CD14-positive monocyte (primary cell): ENCODE measurements around the gene PAM. TPM values are rescaled to one million over a fixed set of nuclear protein-coding genes. Genes with fewer than 3 reads are reported as not detected.
"Not testable (repeated sequence)": the region's sequence is repeated elsewhere in the genome, so short reads cannot be mapped to it uniquely, and the experiment has no call there.

ENCODE experiments used
- DNase-seq, 3 donors: peaks; one replicate each; pipeline ENCODE4 v3.0.0-alpha.2; 2011 to 2022
- H2AFZ ChIP-seq: 2 replicates; pipeline ENCODE4 v1.6.0; 2012; ENCODE audit warnings: mild to moderate bottlenecking, low read depth, low read length, inconsistent platforms; ENCODE audit not compliant: insufficient read depth, poor library complexity, severe bottlenecking
- H3K27ac ChIP-seq, 2 donors: 1 replicate in 1 of 2; 2 replicates in 1 of 2; pipeline ENCODE4 v1.5.1; 2012 to 2013; ENCODE audit warnings: low read length in 2 of 2, control low read depth in 1 of 2, inconsistent platforms in 1 of 2, low read depth in 1 of 2, mild to moderate bottlenecking in 1 of 2
- H3K27me3 ChIP-seq, 2 donors: one replicate each; pipeline versions ENCODE4 v1.6.0 to v1.6.1; 2011 to 2013; ENCODE audit warnings: low read length in 2 of 2; ENCODE audit not compliant: control insufficient read depth in 2 of 2, insufficient read depth in 2 of 2
- H3K36me3 ChIP-seq, 2 donors: replicated peaks in 1 of 2; 1 replicate in 1 of 2; 2 replicates in 1 of 2; pipeline versions ENCODE4 v1.5.1 to v1.6.1; 2012 to 2013; ENCODE audit warnings: low read length in 2 of 2, control low read depth in 1 of 2, inconsistent platforms in 1 of 2, mild to moderate bottlenecking in 1 of 2; ENCODE audit not compliant: insufficient read depth in 2 of 2, control insufficient read depth in 1 of 2
- H3K4me1 ChIP-seq, 2 donors: 1 replicate in 1 of 2; 2 replicates in 1 of 2; pipeline versions ENCODE4 v1.5.1 to v1.6.1; 2012 to 2013; ENCODE audit warnings: low read length in 2 of 2, control low read depth in 1 of 2, inconsistent platforms in 1 of 2, mild to moderate bottlenecking in 1 of 2, moderate library complexity in 1 of 2; ENCODE audit not compliant: insufficient read depth in 2 of 2, control insufficient read depth in 1 of 2
- H3K4me2 ChIP-seq: replicated peaks from 2 replicates; pipeline ENCODE3; 2012; ENCODE audit warnings: low read length, moderate library complexity, mild to moderate bottlenecking; ENCODE audit not compliant: poor library complexity, severe bottlenecking; ENCODE audit errors: extremely low read depth
- H3K4me3 ChIP-seq, 3 experiments: fragments of 200-600 bp in 1 of 3; sonication (generic) in 1 of 3; replicated peaks in 1 of 3; 1 replicate in 2 of 3; 2 replicates in 1 of 3; pipeline ENCODE4 v1.5.1; 2011 to 2013; ENCODE audit warnings: low read length in 3 of 3, mild to moderate bottlenecking in 3 of 3, control low read depth in 2 of 3, low read depth in 2 of 3, inconsistent platforms in 1 of 3, moderate library complexity in 1 of 3
- H3K79me2 ChIP-seq: 2 replicates; pipeline ENCODE4 v1.6.0; 2012; ENCODE audit warnings: mild to moderate bottlenecking, control low read depth, inconsistent platforms, low read length, moderate library complexity; ENCODE audit not compliant: insufficient read depth
- H3K9ac ChIP-seq: 2 replicates; pipeline ENCODE4 v1.6.0; 2017; ENCODE audit warnings: low read length, mild to moderate bottlenecking; ENCODE audit not compliant: insufficient read depth, poor library complexity, severe bottlenecking
- H3K9me3 ChIP-seq, 2 donors: replicated peaks in 1 of 2; 1 replicate in 1 of 2; 2 replicates in 1 of 2; pipeline versions ENCODE4 v1.5.1 to v1.6.1; 2012 to 2013; ENCODE audit warnings: low read length in 2 of 2, control low read depth in 1 of 2; ENCODE audit not compliant: control insufficient read depth in 1 of 2, insufficient read depth in 1 of 2
- H4K20me1 ChIP-seq: 2 replicates; pipeline ENCODE4 v1.6.0; 2012; ENCODE audit warnings: mild to moderate bottlenecking, low read length, control low read depth, moderate library complexity; ENCODE audit not compliant: insufficient read depth
- H3K27ac Mint-ChIP-seq, 7 donors: one replicate each; pipeline ENCODE4 v1.8.0; 2020; ENCODE audit warnings: mild to moderate bottlenecking in 7 of 7, mixed read lengths in 7 of 7, moderate library complexity in 6 of 7, inconsistent platforms in 2 of 7
- H3K27me3 Mint-ChIP-seq, 3 donors: one replicate each; pipeline ENCODE4 v1.8.0; 2021 to 2022; ENCODE audit warnings: low read depth in 3 of 3, mild to moderate bottlenecking in 3 of 3, mixed read lengths in 3 of 3, moderate library complexity in 3 of 3, inconsistent platforms in 1 of 3
- H3K36me3 Mint-ChIP-seq, 2 donors: one replicate each; pipeline ENCODE4 v1.8.0; 2020; ENCODE audit warnings: mixed read lengths in 2 of 2, inconsistent platforms in 1 of 2, mild to moderate bottlenecking in 1 of 2
- H3K4me1 Mint-ChIP-seq: one replicate; pipeline ENCODE4 v1.8.0; 2020; ENCODE audit warnings: mild to moderate bottlenecking, mixed read lengths
- H3K4me3 Mint-ChIP-seq, 2 donors: one replicate each; pipeline ENCODE4 v1.8.0; 2020; ENCODE audit warnings: mild to moderate bottlenecking in 2 of 2, mixed read lengths in 2 of 2, moderate library complexity in 1 of 2
- H3K9me3 Mint-ChIP-seq, 7 donors: one replicate each; pipeline ENCODE4 v1.8.0; 2020 to 2022; ENCODE audit warnings: mixed read lengths in 7 of 7, mild to moderate bottlenecking in 6 of 7, moderate library complexity in 6 of 7, inconsistent platforms in 2 of 7
- WGBS: methylation state at CpG from one replicate; pipeline ENCODE4 v1.1.5; 2013; ENCODE audit warnings: missing lambda C conversion rate; ENCODE audit not compliant: insufficient coverage; 5-methylcytosine and 5-hydroxymethylcytosine counted together
- intact Hi-C, 2 donors: fragments of 100-400 bp; cut with micrococcal nuclease; formaldehyde crosslinking; loops; one replicate each; pipeline versions ENCODE4 v1.15.0 to v1.15.1; 2023
- polyA plus RNA-seq, 3 donors: library from polyadenylated mRNA; depleted of rRNA in 1 of 3; unstranded in 2 of 3; stranded (reverse) in 1 of 3; fragments of 300-500 nt in 2 of 3; fragments of >200 nt in 1 of 3; fragmentation: Illumina TruSeq in 2 of 3; gene quantifications; 1 replicate in 2 of 3; 2 replicates in 1 of 3; pipeline ENCODE4 v1.2.3, GENCODE V29; 2012 to 2021
- TF ChIP-seq, protein P1 (sequence below): fragments of 200-600 bp; IDR thresholded peaks from one replicate; pipeline ENCODE4 v1.8.0; 2022; ENCODE audit warnings: antibody characterized with exemption, mild to moderate bottlenecking

Gene PAM
- polyA plus RNA-seq, 3 donors, result 11.8 to 27.4 (median 12.8) TPM

DNA sequence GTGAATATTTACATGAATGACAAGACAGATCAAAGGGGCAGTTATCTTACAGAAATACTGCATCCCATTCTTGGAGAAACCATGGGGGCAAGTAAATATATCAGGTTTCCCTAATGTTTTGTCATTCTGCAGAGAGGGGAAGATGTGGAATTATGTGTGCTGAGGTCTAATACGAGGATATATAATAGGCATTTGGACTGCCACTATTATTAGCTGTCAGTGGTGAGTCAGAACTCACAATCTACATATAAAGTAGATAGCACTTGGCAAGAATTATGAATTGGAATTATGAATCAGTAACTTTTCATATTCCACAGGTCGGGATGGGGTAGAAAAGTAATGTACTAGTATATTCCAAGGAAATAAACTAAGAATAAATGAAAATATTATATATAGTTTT, 243.1 kb downstream of the PAM start:
- no peak for DNase-seq
- no CpG with 5 or more reads among the region's 2 CpGs for WGBS
- Histone ChIP-seq H3K27me3 (no peaks in the 10 kb centered on the region), H3K79me2 (no peaks in the 10 kb centered on the region), H4K20me1 (no peaks in the 10 kb centered on the region), H3K36me3 (no peaks in the 10 kb centered on the region), H3K4me1 (no peaks in the 10 kb centered on the region), H3K4me3 (no peak overlapping the region), H2AFZ (no peak overlapping the region), H3K9ac (no peak overlapping the region), H3K4me2 (no peak overlapping the region), H3K27ac (no peak overlapping the region), H3K9me3 (peaks cover 0 to 9% of the 10 kb centered on the region in 2 donors)
- Mint-ChIP-seq H3K4me3 (no peak overlapping the region), H3K4me1 (no peaks in the 10 kb centered on the region), H3K36me3 (peaks cover 0 to 5% of the 10 kb centered on the region in 2 donors), H3K27ac (no peak overlapping the region), H3K27me3 (no peaks in the 10 kb centered on the region), H3K9me3 (peaks cover 0 to 11% (median 9%) of the 10 kb centered on the region in 7 donors)
- intact Hi-C loops, result no loop called here
- TF ChIP-seq, protein P1, sequence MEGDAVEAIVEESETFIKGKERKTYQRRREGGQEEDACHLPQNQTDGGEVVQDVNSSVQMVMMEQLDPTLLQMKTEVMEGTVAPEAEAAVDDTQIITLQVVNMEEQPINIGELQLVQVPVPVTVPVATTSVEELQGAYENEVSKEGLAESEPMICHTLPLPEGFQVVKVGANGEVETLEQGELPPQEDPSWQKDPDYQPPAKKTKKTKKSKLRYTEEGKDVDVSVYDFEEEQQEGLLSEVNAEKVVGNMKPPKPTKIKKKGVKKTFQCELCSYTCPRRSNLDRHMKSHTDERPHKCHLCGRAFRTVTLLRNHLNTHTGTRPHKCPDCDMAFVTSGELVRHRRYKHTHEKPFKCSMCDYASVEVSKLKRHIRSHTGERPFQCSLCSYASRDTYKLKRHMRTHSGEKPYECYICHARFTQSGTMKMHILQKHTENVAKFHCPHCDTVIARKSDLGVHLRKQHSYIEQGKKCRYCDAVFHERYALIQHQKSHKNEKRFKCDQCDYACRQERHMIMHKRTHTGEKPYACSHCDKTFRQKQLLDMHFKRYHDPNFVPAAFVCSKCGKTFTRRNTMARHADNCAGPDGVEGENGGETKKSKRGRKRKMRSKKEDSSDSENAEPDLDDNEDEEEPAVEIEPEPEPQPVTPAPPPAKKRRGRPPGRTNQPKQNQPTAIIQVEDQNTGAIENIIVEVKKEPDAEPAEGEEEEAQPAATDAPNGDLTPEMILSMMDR, result no peak

DNA sequence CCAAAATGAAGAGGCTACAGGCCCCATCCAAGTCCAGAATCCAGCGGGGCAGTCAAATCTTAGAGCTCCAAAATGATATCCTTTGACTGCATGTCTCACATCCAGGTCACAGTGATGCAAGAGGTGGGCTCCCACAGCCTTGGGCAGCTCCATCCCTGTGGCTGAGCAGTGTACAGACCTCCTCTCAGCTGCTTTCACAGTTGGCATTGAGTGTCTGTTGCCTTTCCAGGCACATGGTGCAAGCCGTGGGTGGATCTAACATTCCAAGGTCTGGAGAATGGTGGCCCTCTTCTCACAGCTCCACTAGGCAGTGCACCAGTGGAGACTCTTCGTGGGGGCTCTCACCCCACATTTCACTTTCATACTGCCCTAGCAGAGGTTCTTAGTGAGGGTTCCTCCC, 244.1 kb downstream of the PAM start:
- TF ChIP-seq, protein P1, result no peak
- Mint-ChIP-seq H3K4me3 (no peak overlapping the region), H3K27me3 (no peaks in the 10 kb centered on the region), H3K27ac (peak overlapping the region in 1 of 7 donors; percentile 45), H3K36me3 (no peaks in the 10 kb centered on the region), H3K4me1 (no peaks in the 10 kb centered on the region), H3K9me3 (peaks cover 0 to 11% (median 9%) of the 10 kb centered on the region in 7 donors)
- DNase-seq, result no peak
- intact Hi-C loops, result no loop called here
- Histone ChIP-seq H3K9ac (no peak overlapping the region), H3K4me3 (no peak overlapping the region), H3K4me1 (no peaks in the 10 kb centered on the region), H3K9me3 (peaks cover 0 to 9% of the 10 kb centered on the region in 2 donors), H4K20me1 (no peaks in the 10 kb centered on the region), H2AFZ (no peak overlapping the region), H3K27me3 (no peaks in the 10 kb centered on the region), H3K79me2 (no peaks in the 10 kb centered on the region), H3K36me3 (no peaks in the 10 kb centered on the region), H3K4me2 (no peak overlapping the region), H3K27ac (no peak overlapping the region)
- 87% methylated on average over 2 of the region's 3 CpGs for WGBS

DNA sequence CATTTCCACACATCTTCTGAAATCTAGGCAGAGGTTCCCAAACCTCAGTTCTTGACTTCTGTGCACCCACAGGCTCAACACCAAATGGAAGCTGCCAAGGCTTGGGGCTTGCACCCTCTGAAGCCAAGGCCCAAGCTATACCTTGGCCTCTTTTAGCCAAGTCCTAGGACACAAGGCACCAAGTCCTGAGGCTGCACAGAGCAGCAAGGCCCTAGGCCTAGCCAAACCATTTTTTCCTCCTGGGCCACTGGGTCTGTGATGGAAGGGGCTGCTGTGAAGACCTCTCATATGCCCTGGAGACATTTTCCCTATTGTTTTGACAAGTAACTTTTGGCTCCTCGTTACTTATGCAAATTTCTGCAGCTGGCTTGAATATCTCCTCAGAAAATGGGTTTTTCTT, 244.5 kb downstream of the PAM start:
- H3K4me2 ChIP-seq, DNase-seq, H3K4me1 Mint-ChIP-seq, H3K36me3 Mint-ChIP-seq, H3K4me3 ChIP-seq, H3K27ac ChIP-seq, H3K36me3 ChIP-seq, H3K4me3 Mint-ChIP-seq, H3K4me1 ChIP-seq, H3K79me2 ChIP-seq, H4K20me1 ChIP-seq, H3K27me3 Mint-ChIP-seq, H3K9me3 ChIP-seq, H3K9ac ChIP-seq, H2AFZ ChIP-seq, H3K27me3 ChIP-seq, intact Hi-C loops: not testable (repeated sequence)
- peak overlapping the region in 1 of 7 donors; percentile 45 for H3K27ac Mint-ChIP-seq
- WGBS, result 100% methylated on average over 1 of the region's 1 CpG
- H3K9me3 Mint-ChIP-seq, result peaks cover 0 to 11% (median 9%) of the 10 kb centered on the region in 7 donors
